Heart left ventricle (tissue), 16 donors: ENCODE data around the gene ITGA5. TPM values are rescaled to one million over a fixed set of nuclear protein-coding genes. Genes with fewer than 3 reads are reported as not detected.

Experiments used
- ATAC-seq, 4 donors: fragments of 200-7000 bp; cut with Tn5 transposase; one replicate each; pipeline ENCODE4 v1.9.1; 2020 to 2022; ENCODE audit warnings: moderate library complexity in 4 of 4, mild to moderate bottlenecking in 3 of 4, moderate number of reproducible peaks in 1 of 4
- DNase-seq, 5 donors: peaks; one replicate each; pipeline ENCODE4 v3.0.0-alpha.2; 2020
- H3K27ac ChIP-seq, 12 donors: fragments of 200-600 bp; sonication (generic) in 4 of 12; one replicate each; pipeline versions ENCODE4 v1.5.0 to v1.8.0; 2016 to 2022; ENCODE audit warnings: mild to moderate bottlenecking in 2 of 12
- H3K27me3 ChIP-seq, 9 donors: fragments of 200-600 bp; sonication (generic) in 2 of 9; one replicate each; pipeline versions ENCODE4 v1.5.1 to v1.8.0; 2016 to 2022; ENCODE audit warnings: mild to moderate bottlenecking in 3 of 9
- H3K36me3 ChIP-seq, 9 donors: fragments of 200-600 bp; sonication (generic) in 2 of 9; one replicate each; pipeline versions ENCODE4 v1.5.0 to v1.8.0; 2018 to 2022; ENCODE audit warnings: mild to moderate bottlenecking in 2 of 9
- H3K4me1 ChIP-seq, 12 donors: fragments of 200-600 bp; sonication (generic) in 4 of 12; one replicate each; pipeline versions ENCODE4 v1.5.0 to v1.8.0; 2016 to 2022; ENCODE audit warnings: mild to moderate bottlenecking in 3 of 12
- H3K4me3 ChIP-seq, 12 donors: fragments of 200-600 bp; sonication (generic) in 4 of 12; one replicate each; pipeline versions ENCODE4 v1.5.0 to v1.8.0; 2017 to 2022; ENCODE audit warnings: mild to moderate bottlenecking in 9 of 12, moderate library complexity in 4 of 12
- H3K9me3 ChIP-seq, 12 donors: fragments of 200-600 bp; sonication (generic) in 4 of 12; one replicate each; pipeline versions ENCODE4 v1.5.0 to v1.8.0; 2016 to 2022; ENCODE audit warnings: mild to moderate bottlenecking in 1 of 12
- POLR2A ChIP-seq, 2 donors: fragments of 450-650 bp; IDR thresholded peaks; one replicate each; pipeline ENCODE4 v1.6.1; 2017; ENCODE audit warnings: antibody characterized with exemption in 2 of 2, mild to moderate bottlenecking in 2 of 2, moderate library complexity in 2 of 2
- WGBS, 4 donors: extraction: QIAGEN DNeasy Blood & Tissue Kit in 2 of 4; methylation state at CpG; one replicate each; pipeline versions ENCODE4 v1.1.5 to v1.1.7; 2013 to 2018; 5-methylcytosine and 5-hydroxymethylcytosine counted together
- intact Hi-C, 10 donors: fragments of 100-400 bp; cut with DNase I; formaldehyde crosslinking; loops; one replicate each; pipeline versions ENCODE4 v1.11.1 to v1.14.2; 2022
- polyA plus RNA-seq, 2 donors: library from polyadenylated mRNA; stranded (reverse); fragments of 200-250 nt; gene quantifications; one replicate each; pipeline ENCODE4 v1.2.3, GENCODE V29; 2013
- total RNA-seq, 9 donors: library from RNA; depleted of rRNA in 2 of 9; stranded (reverse); fragments of >200 nt in 2 of 9; fragmentation: NEBNext Ultra II Directional in 3 of 9; extraction: Animal tissue kit (Norgen Biotek cat#: 25700) in 3 of 9; gene quantifications; one replicate each; pipeline versions ENCODE4 v1.1.0 to v1.2.4, GENCODE V29; 2016 to 2023
- TF ChIP-seq, protein P1 (sequence below), 12 donors: fragments of 200-600 bp; sonication (generic) in 4 of 12; IDR thresholded peaks; one replicate each; pipeline versions ENCODE4 v1.5.0 to v1.8.0; 2018 to 2022; ENCODE audit warnings: antibody characterized with exemption in 12 of 12, mild to moderate bottlenecking in 5 of 12
- donor health status: ischemic (EF 13 %, LVEDD 7.1; RV severe dilation, severe dysfunction).
- donor health status: healthy with polysubstance abuse.
- donor health status: DM: no; HTN: yes; CAD: no.
- donor health status: DM: no; HTN: no; CAD: no.
- donor health status: ischemic (EF 25% LVEDD 6.9; RV normal size, moderate dysfunction).
- donor health status: ischemic (EF 25% LVEDD 5.7; RV mildly dilated, moderate dysfunction).
- donor health status: healthy.
- donor health status: DM: yes; HTN: yes; CAD: no.
- donor health status: ischemic (EF 35%, LVEDD 5.7; RV mildly dilated, moderate dysfunction).
- donor health status: nonischemic (EF 11% LVEDD 7.7; RV severe dilation, severe dysfunction).
- donor health status: DM: yes; HTN: yes; CAD: no.
- donor health status: PGD.
- donor health status: ischemic (EF 29% LVEDD 5.4; RV normal size, mild dysfunction).
- donor health status: nonischemic (EF 23%, LVEDD 6.1; RV moderate dilation, normal function).

The ITGA5 gene
- total and polyA plus RNA-seq, 11 donors: 33.2 to 301 (median 55.0) TPM

GRCh38 chr12:54424224-54424623 is 5.2 kb upstream of the ITGA5 start:
- no peaks in the 10 kb centered on the region for H3K9me3 ChIP-seq
- intact Hi-C loops: no loop called here
- TF ChIP-seq, protein P1, sequence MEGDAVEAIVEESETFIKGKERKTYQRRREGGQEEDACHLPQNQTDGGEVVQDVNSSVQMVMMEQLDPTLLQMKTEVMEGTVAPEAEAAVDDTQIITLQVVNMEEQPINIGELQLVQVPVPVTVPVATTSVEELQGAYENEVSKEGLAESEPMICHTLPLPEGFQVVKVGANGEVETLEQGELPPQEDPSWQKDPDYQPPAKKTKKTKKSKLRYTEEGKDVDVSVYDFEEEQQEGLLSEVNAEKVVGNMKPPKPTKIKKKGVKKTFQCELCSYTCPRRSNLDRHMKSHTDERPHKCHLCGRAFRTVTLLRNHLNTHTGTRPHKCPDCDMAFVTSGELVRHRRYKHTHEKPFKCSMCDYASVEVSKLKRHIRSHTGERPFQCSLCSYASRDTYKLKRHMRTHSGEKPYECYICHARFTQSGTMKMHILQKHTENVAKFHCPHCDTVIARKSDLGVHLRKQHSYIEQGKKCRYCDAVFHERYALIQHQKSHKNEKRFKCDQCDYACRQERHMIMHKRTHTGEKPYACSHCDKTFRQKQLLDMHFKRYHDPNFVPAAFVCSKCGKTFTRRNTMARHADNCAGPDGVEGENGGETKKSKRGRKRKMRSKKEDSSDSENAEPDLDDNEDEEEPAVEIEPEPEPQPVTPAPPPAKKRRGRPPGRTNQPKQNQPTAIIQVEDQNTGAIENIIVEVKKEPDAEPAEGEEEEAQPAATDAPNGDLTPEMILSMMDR (IDR thresholded peaks at IDR 0.05): no peak
- no peak for TF ChIP-seq POLR2A (IDR thresholded peaks at IDR 0.05)
- H3K27me3 ChIP-seq: no peaks in the 10 kb centered on the region
- ATAC-seq (no peak), DNase-seq (no peak)
- H3K27ac ChIP-seq: peak overlapping the region in 2 of 12 donors; percentile 34 to 97
- no peak overlapping the region for H3K4me3 ChIP-seq
- no peaks in the 10 kb centered on the region for H3K36me3 ChIP-seq
- peaks cover 16 to 89% (median 57%) of the 10 kb centered on the region in 12 donors for H3K4me1 ChIP-seq
- 59 to 70% (median 67%) methylated on average over 3 of the region's 3 CpGs for WGBS, 4 donors

- no peak for DNase-seq
- no peak for TF ChIP-seq POLR2A (IDR thresholded peaks at IDR 0.05)
- TF ChIP-seq, protein P1 (IDR thresholded peaks at IDR 0.05): no peak
- peak overlapping the region in 1 of 12 donors; percentile 97 for H3K27ac ChIP-seq
Measured at GRCh38 chr12:54423816-54424150, 4.7 kb upstream of the ITGA5 start.

GRCh38 chr12:54421879-54422250 is 2.8 kb upstream of the ITGA5 start:
- H3K9me3 ChIP-seq: no peaks in the 10 kb centered on the region
- DNase-seq: no peak
- no peaks in the 10 kb centered on the region for H3K27me3 ChIP-seq
- WGBS, 4 donors: 74 to 91% (median 86%) methylated on average over 2 of the region's 2 CpGs
- ATAC-seq: no peak
- peak overlapping the region in 11 of 12 donors; percentile 16 to 97 (median 93) for H3K27ac ChIP-seq
- no peak overlapping the region for H3K4me3 ChIP-seq
- no peak for TF ChIP-seq POLR2A (IDR thresholded peaks at IDR 0.05)
- TF ChIP-seq, protein P1 (IDR thresholded peaks at IDR 0.05): no peak
- intact Hi-C loops: no loop called here
- H3K36me3 ChIP-seq: no peaks in the 10 kb centered on the region
- peaks cover 1 to 77% (median 45%) of the 10 kb centered on the region in 12 donors for H3K4me1 ChIP-seq

More at GRCh38 chr12:54423816-54424150, 4.7 kb upstream of the ITGA5 start:
- Histone ChIP-seq H3K36me3 (no peaks in the 10 kb centered on the region), H3K27me3 (no peaks in the 10 kb centered on the region), H3K4me1 (peaks cover 11 to 85% (median 53%) of the 10 kb centered on the region in 12 donors), H3K9me3 (no peaks in the 10 kb centered on the region), H3K4me3 (no peak overlapping the region)
- ATAC-seq: no peak
- WGBS, 4 donors: 85 to 94% (median 90%) methylated on average over 5 of the region's 5 CpGs
- intact Hi-C loops: no loop called here

DNA sequence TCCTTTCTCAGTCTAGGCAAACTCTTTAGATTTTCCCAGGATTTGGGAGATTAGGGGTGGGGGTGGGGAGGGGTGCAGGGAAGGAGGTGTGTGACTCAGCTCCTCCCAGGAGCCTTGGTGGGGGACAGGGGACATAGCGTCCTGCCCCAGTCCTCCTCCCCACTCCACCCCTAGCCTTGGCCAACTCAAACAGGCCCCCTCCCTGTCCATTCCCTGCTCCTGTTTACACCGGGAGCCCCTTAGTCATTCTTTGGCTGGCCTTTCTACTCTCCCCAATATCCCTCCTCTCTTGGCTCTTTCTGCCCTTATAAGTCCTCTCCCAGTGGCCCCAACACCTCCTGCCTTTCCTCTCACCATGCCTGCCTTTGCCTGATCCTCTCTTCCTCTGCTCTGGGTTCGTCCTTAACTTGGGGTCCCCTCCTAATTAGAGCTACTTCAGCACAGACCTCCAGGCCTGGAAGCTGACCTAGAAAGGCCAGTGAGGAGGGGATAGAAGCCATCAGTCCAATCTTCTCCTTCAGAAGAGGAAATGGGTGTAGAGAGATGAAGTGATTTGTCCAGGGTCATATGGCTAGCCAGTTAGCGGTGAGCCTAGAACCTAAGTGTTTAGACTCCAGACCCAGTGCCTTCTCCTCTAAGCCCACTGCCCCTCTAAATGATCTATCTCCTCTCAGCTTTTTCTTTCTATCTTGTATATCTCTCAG is 2.3 kb upstream of the ITGA5 start:
- Histone ChIP-seq H3K36me3 (no peaks in the 10 kb centered on the region), H3K27ac (peak overlapping the region; percentile 16 to 97 (median 94)), H3K4me3 (peak overlapping the region in 1 of 12 donors; percentile 81), H3K27me3 (no peaks in the 10 kb centered on the region), H3K9me3 (no peaks in the 10 kb centered on the region), H3K4me1 (peaks cover 4 to 77% (median 46%) of the 10 kb centered on the region in 12 donors)
- ATAC-seq: peak; percentile 57 to 82 (median 62)
- WGBS, 4 donors: 61 to 69% (median 65%) methylated on average over 4 of the region's 4 CpGs
- DNase-seq: peak in 2 of 5 donors; percentile 76 to 81
- intact Hi-C loops: no loop called here
- TF ChIP-seq POLR2A (IDR thresholded peaks at IDR 0.05): no peak
- TF ChIP-seq, protein P1 (IDR thresholded peaks at IDR 0.05): no peak
